Measurements from ENCODE around the gene ATP6V1B1. TPM values are rescaled to one million over a fixed set of nuclear protein-coding genes. Genes with fewer than 3 reads are reported as not detected.

Gene ATP6V1B1
- total and polyA plus RNA-seq, 2 donors (not counting 1 experiment from before 2014, with no cell fraction given) = 1.0 to 2.1 TPM

DNA sequence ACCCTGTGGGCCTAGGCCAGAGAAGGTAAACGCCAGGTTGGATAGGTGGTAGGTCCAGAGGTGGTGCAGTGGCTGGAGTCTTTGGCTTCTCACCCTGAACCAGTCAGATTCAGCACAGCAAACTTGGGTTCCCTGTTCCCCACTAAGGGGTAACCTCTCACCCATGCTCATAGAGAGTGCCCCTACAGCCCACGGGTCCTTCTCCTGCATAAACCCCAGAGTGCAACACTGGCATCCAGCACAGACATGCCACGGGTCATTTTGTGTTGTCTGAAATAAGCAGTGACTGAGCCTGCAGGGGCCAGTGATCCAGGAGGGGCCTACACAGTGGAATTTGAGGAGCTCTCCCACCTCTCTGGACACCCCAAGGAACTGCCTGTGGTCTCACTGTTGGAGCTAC, 40.5 kb upstream of the ATP6V1B1 start:
- no peaks in the 10 kb centered on the region for H3K36me3 ChIP-seq (ENCODE audit: control insufficient read depth, insufficient read depth, low read length)
- H2AFZ ChIP-seq (ENCODE audit: low read length) = no peak overlapping the region
- DNase-seq (ENCODE audit: low read depth in 2 of 2) = no peak
- H3K79me2 ChIP-seq (ENCODE audit: control insufficient read depth, insufficient read depth, low read length) = no peaks in the 10 kb centered on the region
- no peaks in the 10 kb centered on the region for H3K4me1 ChIP-seq (ENCODE audit: control insufficient read depth, extremely low read depth, insufficient read depth, low read length)
- H4K20me1 ChIP-seq (ENCODE audit: control insufficient read depth, extremely low read depth, insufficient read depth, low read length) = no peaks in the 10 kb centered on the region
- TF ChIP-seq, protein P1, sequence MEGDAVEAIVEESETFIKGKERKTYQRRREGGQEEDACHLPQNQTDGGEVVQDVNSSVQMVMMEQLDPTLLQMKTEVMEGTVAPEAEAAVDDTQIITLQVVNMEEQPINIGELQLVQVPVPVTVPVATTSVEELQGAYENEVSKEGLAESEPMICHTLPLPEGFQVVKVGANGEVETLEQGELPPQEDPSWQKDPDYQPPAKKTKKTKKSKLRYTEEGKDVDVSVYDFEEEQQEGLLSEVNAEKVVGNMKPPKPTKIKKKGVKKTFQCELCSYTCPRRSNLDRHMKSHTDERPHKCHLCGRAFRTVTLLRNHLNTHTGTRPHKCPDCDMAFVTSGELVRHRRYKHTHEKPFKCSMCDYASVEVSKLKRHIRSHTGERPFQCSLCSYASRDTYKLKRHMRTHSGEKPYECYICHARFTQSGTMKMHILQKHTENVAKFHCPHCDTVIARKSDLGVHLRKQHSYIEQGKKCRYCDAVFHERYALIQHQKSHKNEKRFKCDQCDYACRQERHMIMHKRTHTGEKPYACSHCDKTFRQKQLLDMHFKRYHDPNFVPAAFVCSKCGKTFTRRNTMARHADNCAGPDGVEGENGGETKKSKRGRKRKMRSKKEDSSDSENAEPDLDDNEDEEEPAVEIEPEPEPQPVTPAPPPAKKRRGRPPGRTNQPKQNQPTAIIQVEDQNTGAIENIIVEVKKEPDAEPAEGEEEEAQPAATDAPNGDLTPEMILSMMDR (conservative IDR thresholded peaks at IDR 0.05 in 1 of 2, IDR thresholded peaks at IDR 0.05 in 1 of 2; ENCODE audit: low read depth in 1 of 2, low read length in 2 of 2) = no peak
- no peak for TF ChIP-seq EZH2 (IDR thresholded peaks at IDR 0.05; ENCODE audit: low read length, missing control alignments)
- H3K9ac ChIP-seq (ENCODE audit: insufficient read depth, low read length) = no peak overlapping the region
- H3K4me2 ChIP-seq (ENCODE audit: extremely low read depth, insufficient read depth, low read length) = no peak overlapping the region
- H3K9me3 ChIP-seq (ENCODE audit: control insufficient read depth, insufficient read depth, low read depth, low read length) = no peaks in the 10 kb centered on the region
- H3K27me3 ChIP-seq (ENCODE audit: control insufficient read depth, insufficient read depth, low read length) = peaks cover 85% of the 10 kb centered on the region
- no peak overlapping the region for H3K4me3 ChIP-seq (replicated peaks in 1 of 4; ENCODE audit: control extremely low read depth in 1 of 4, insufficient read depth in 1 of 4, low read depth in 3 of 4, low read length in 4 of 4)
- H3K27ac ChIP-seq (ENCODE audit: insufficient read depth, low read length) = no peak overlapping the region

DNA sequence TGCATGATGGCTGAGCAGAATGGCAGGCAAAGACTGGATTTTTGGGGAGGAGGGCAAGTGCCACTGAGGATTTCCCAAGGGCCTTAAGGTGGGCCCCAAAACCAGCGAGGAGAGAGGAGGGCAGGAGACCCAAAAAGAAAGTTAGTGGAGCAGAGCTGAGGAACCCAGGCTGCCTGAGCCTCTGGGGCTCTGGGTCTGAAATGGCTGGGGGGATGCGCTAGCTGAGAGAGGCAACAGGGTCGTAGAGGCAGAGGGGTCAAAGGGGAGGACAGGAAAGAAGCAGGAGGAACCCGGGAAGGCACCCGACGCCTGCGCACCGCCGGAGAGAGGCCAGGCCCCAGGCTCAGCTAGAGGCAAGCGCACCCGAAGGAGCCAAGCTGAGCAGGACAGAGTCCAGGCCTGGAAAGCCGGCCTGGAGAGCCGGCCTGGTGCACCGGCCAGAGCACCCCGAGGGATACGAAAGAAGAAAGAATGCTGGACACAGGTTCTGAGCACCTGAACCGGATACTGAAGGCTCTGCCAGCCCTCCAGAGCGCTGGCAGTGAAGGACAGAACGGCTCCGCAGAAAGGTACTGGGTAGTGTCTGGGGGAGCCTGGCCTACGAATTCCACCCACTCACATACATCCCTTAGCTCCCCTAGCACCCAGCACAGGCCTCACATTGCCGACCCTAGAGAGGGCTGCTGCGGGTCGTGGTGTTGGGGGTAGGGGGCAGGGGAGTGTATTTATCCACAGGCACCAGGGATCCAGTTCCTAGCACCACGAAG, 39.5 kb upstream of the ATP6V1B1 start:
- no peaks in the 10 kb centered on the region for H3K4me1 ChIP-seq (ENCODE audit: control insufficient read depth, extremely low read depth, insufficient read depth, low read length)
- peak; percentile 24 for TF ChIP-seq EZH2 (IDR thresholded peaks at IDR 0.05; ENCODE audit: low read length, missing control alignments)
- TF ChIP-seq, protein P1 (conservative IDR thresholded peaks at IDR 0.05 in 1 of 2, IDR thresholded peaks at IDR 0.05 in 1 of 2; ENCODE audit: low read depth in 1 of 2, low read length in 2 of 2) = no peak
- peaks cover 79% of the 10 kb centered on the region for H3K27me3 ChIP-seq (ENCODE audit: control insufficient read depth, insufficient read depth, low read length)

DNA sequence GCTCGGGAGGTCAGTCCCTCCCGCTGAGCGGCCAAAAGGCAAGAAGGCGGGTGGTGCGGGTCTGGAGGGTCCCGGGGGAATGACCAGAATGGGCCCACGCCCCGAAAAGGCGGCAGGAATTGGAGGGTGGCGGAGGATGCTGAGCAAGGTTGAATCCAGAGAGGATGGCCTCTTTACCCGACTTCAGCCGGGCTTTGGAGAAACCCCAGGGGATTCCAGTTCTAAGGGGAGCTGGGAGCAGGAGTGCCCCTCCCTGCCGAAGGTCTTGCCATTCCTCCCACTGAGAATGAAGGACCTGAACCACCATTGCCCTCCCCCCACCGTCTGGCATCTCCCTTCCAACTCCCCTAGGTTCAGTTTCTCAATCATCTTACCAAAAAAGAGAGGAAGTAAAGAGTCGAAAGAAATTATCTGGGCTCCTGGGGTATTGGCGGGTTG, 38.9 kb upstream of the ATP6V1B1 start:
- no peaks in the 10 kb centered on the region for H3K36me3 ChIP-seq (ENCODE audit: control insufficient read depth, insufficient read depth, low read length)
- no peak overlapping the region for H3K4me2 ChIP-seq (ENCODE audit: extremely low read depth, insufficient read depth, low read length)
- H3K27me3 ChIP-seq (ENCODE audit: control insufficient read depth, insufficient read depth, low read length) = peaks cover 74% of the 10 kb centered on the region
- H3K79me2 ChIP-seq (ENCODE audit: control insufficient read depth, insufficient read depth, low read length) = no peaks in the 10 kb centered on the region
- no peak for DNase-seq (ENCODE audit: low read depth in 2 of 2)
- no peak overlapping the region for H3K27ac ChIP-seq (ENCODE audit: insufficient read depth, low read length)
- TF ChIP-seq EZH2 (IDR thresholded peaks at IDR 0.05; ENCODE audit: low read length, missing control alignments) = no peak
- TF ChIP-seq, protein P1 (conservative IDR thresholded peaks at IDR 0.05 in 1 of 2, IDR thresholded peaks at IDR 0.05 in 1 of 2; ENCODE audit: low read depth in 1 of 2, low read length in 2 of 2) = no peak
- peaks cover 3% of the 10 kb centered on the region for H3K4me1 ChIP-seq (ENCODE audit: control insufficient read depth, extremely low read depth, insufficient read depth, low read length)
- no peak overlapping the region for H3K4me3 ChIP-seq (replicated peaks in 1 of 4; ENCODE audit: control extremely low read depth in 1 of 4, insufficient read depth in 1 of 4, low read depth in 3 of 4, low read length in 4 of 4)
- no peak overlapping the region for H3K9ac ChIP-seq (ENCODE audit: insufficient read depth, low read length)
- no peaks in the 10 kb centered on the region for H3K9me3 ChIP-seq (ENCODE audit: control insufficient read depth, insufficient read depth, low read depth, low read length)
- no peak overlapping the region for H2AFZ ChIP-seq (ENCODE audit: low read length)
- no peaks in the 10 kb centered on the region for H4K20me1 ChIP-seq (ENCODE audit: control insufficient read depth, extremely low read depth, insufficient read depth, low read length)

More for the DNA sequence above, 39.5 kb upstream of the ATP6V1B1 start:
- Histone ChIP-seq H4K20me1 (ENCODE audit: control insufficient read depth, extremely low read depth, insufficient read depth, low read length) (no peaks in the 10 kb centered on the region), H3K79me2 (ENCODE audit: control insufficient read depth, insufficient read depth, low read length) (no peaks in the 10 kb centered on the region), H2AFZ (ENCODE audit: low read length) (no peak overlapping the region), H3K36me3 (ENCODE audit: control insufficient read depth, insufficient read depth, low read length) (no peaks in the 10 kb centered on the region), H3K27ac (ENCODE audit: insufficient read depth, low read length) (no peak overlapping the region), H3K9ac (ENCODE audit: insufficient read depth, low read length) (no peak overlapping the region), H3K4me3 (replicated peaks in 1 of 4; ENCODE audit: control extremely low read depth in 1 of 4, insufficient read depth in 1 of 4, low read depth in 3 of 4, low read length in 4 of 4) (no peak overlapping the region), H3K4me2 (ENCODE audit: extremely low read depth, insufficient read depth, low read length) (no peak overlapping the region), H3K9me3 (ENCODE audit: control insufficient read depth, insufficient read depth, low read depth, low read length) (no peaks in the 10 kb centered on the region)
- DNase-seq (ENCODE audit: low read depth in 2 of 2) = no peak

Data from fibroblast of lung (primary cell).